NCI-H187 (cell line): ENCODE measurements around the gene DPYSL4.

ENCODE experiments used
- DNase-seq, 2 experiments: peaks; one replicate each; lab custom pipeline; 2025; lab: John Stamatoyannopoulos, UW

DPYSL4 gene

GRCh38 chr10:132196178-132197113, 9.7 kb downstream of the DPYSL4 start:
- DNase-seq, result no peak

- DNase-seq, result no peak
Measured at GRCh38 chr10:132197271-132198067, 10.7 kb downstream of the DPYSL4 start.

- DNase-seq, result no peak
Measured at GRCh38 chr10:132198068-132198370, 11.3 kb downstream of the DPYSL4 start.

- DNase-seq, result no peak
Measured at GRCh38 chr10:132198381-132199181, 11.8 kb downstream of the DPYSL4 start.

- no peak for DNase-seq
Measured at GRCh38 chr10:132199268-132199853, 12.6 kb downstream of the DPYSL4 start.

GRCh38 chr10:132199854-132200311, 13.1 kb downstream of the DPYSL4 start:
- DNase-seq, result no peak

GRCh38 chr10:132200344-132201110, 13.8 kb downstream of the DPYSL4 start:
- no peak for DNase-seq

- no peak for DNase-seq
Measured at GRCh38 chr10:132201111-132201969, 14.6 kb downstream of the DPYSL4 start.

- DNase-seq, result no peak
Measured at GRCh38 chr10:132202070-132202970, 15.6 kb downstream of the DPYSL4 start.

GRCh38 chr10:132203256-132204077, 16.7 kb downstream of the DPYSL4 start:
- no peak for DNase-seq

- no peak for DNase-seq
Measured at GRCh38 chr10:132204078-132204780, 17.5 kb downstream of the DPYSL4 start.

- DNase-seq, result no peak
Measured at GRCh38 chr10:132204781-132205473, 18.2 kb downstream of the DPYSL4 start.

- DNase-seq, result no peak
Measured at GRCh38 chr10:132205650-132206376, 19.1 kb downstream of the DPYSL4 start.

GRCh38 chr10:132206377-132206745, 19.6 kb downstream of the DPYSL4 start:
- DNase-seq, result no peak

GRCh38 chr10:132206806-132207535, 20.2 kb downstream of the DPYSL4 start:
- no peak for DNase-seq
